Astrocyte of the spinal cord (primary cell): Measurements from ENCODE around the gene UBD.

Experiments
- DNase-seq: peaks from one replicate; pipeline ENCODE4 v3.0.0; 2011; ENCODE audit warnings: low read depth, low spot score
- H3K4me3 ChIP-seq: 2 replicates; pipeline ENCODE4 v1.5.1; 2011; ENCODE audit warnings: low read depth, mild to moderate bottlenecking, low read length, moderate library complexity
- CTCF ChIP-seq: IDR thresholded peaks from 2 replicates; pipeline ENCODE4 v1.5.1; 2012; ENCODE audit warnings: low read depth, mild to moderate bottlenecking, low read length, inconsistent platforms
- in situ Hi-C: cut with HindIII; loops from 2 replicates; pipeline ENCODE4 v1.10.0; 2017; ENCODE audit warnings: low sequenced_read_pairs

UBD gene

GRCh38 chr6:29509711-29510110 lies 49.8 kb downstream of the UBD start:
- TF ChIP-seq CTCF = no peak
- DNase-seq = no peak
- no peak overlapping the region for H3K4me3 ChIP-seq
- in situ Hi-C loops = no loop called here

- DNase-seq = no peak
- TF ChIP-seq CTCF = no peak
- H3K4me3 ChIP-seq = no peak overlapping the region
- in situ Hi-C loops = no loop called here
Observed at GRCh38 chr6:29509239-29509638, 50.3 kb downstream of the UBD start.

GRCh38 chr6:29507319-29507718 lies 52.2 kb downstream of the UBD start:
- in situ Hi-C loops = no loop called here
- no peak overlapping the region for H3K4me3 ChIP-seq
- DNase-seq = no peak
- no peak for TF ChIP-seq CTCF

GRCh38 chr6:29506446-29507067 lies 53.0 kb downstream of the UBD start:
- in situ Hi-C loops = no loop called here
- TF ChIP-seq CTCF = no peak
- H3K4me3 ChIP-seq = no peak overlapping the region
- no peak for DNase-seq

GRCh38 chr6:29505808-29506207 lies 53.7 kb downstream of the UBD start:
- in situ Hi-C loops = no loop called here
- no peak for TF ChIP-seq CTCF
- DNase-seq = no peak
- H3K4me3 ChIP-seq = no peak overlapping the region
